H9 (cell line): ENCODE measurements around the gene ATP6V0E1. TPM values are rescaled to one million over a fixed set of nuclear protein-coding genes. Genes with fewer than 3 reads are reported as not detected.

Experiments
- DNase-seq: peaks from one replicate; pipeline ENCODE4 v3.0.0-alpha.2; 2017
- H2AFZ ChIP-seq: one replicate; pipeline ENCODE4 v1.6.1; 2013; ENCODE audit warnings: mild to moderate bottlenecking, low read length, control low read depth, moderate library complexity
- H2AK5ac ChIP-seq: 2 replicates; pipeline ENCODE4 v1.6.1; 2013; ENCODE audit warnings: low read length, control low read depth, mixed read lengths; ENCODE audit not compliant: insufficient read length
- H2BK120ac ChIP-seq: one replicate; pipeline ENCODE4 v1.6.1; 2013; ENCODE audit warnings: low read depth, mild to moderate bottlenecking, low read length, control low read depth, inconsistent platforms; ENCODE audit not compliant: poor library complexity, severe bottlenecking
- H2BK12ac ChIP-seq: 2 replicates; pipeline ENCODE4 v1.6.1; 2013; ENCODE audit warnings: low read length, control low read depth, mixed read lengths, low read depth; ENCODE audit not compliant: insufficient read length
- H2BK15ac ChIP-seq: 2 replicates; pipeline ENCODE4 v1.6.1; 2013; ENCODE audit warnings: low read depth, low read length, control low read depth
- H2BK20ac ChIP-seq: one replicate; pipeline ENCODE4 v1.6.1; 2013; ENCODE audit warnings: low read depth, mild to moderate bottlenecking, low read length, control low read depth, inconsistent platforms; ENCODE audit not compliant: poor library complexity, severe bottlenecking
- H2BK5ac ChIP-seq: 2 replicates; pipeline ENCODE4 v1.6.1; 2013; ENCODE audit warnings: low read length, control low read depth, mixed read lengths; ENCODE audit not compliant: insufficient read length
- H3K14ac ChIP-seq: 2 replicates; pipeline ENCODE4 v1.6.1; 2013; ENCODE audit warnings: low read length, control low read depth; ENCODE audit not compliant: insufficient read depth
- H3K18ac ChIP-seq: 2 replicates; pipeline ENCODE4 v1.6.1; 2013; ENCODE audit warnings: low read depth, mild to moderate bottlenecking, mixed read lengths, low read length, control low read depth; ENCODE audit not compliant: insufficient read length
- H3K23ac ChIP-seq: 2 replicates; pipeline ENCODE4 v1.6.1; 2013; ENCODE audit warnings: low read length, control low read depth, mixed read lengths, low read depth; ENCODE audit not compliant: insufficient read length
- H3K23me2 ChIP-seq: 2 replicates; pipeline ENCODE4 v1.6.1; 2013; ENCODE audit warnings: low read depth, mild to moderate bottlenecking, mixed read lengths, low read length, control low read depth; ENCODE audit not compliant: insufficient read length, poor library complexity, severe bottlenecking
- H3K27ac ChIP-seq: 2 replicates; pipeline ENCODE4 v1.5.1; 2013; ENCODE audit warnings: low read length, control low read depth, mixed read lengths, low read depth; ENCODE audit not compliant: insufficient read length
- H3K27me3 ChIP-seq: 2 replicates; pipeline ENCODE4 v1.6.1; 2013; ENCODE audit warnings: low read length, control low read depth, inconsistent platforms; ENCODE audit not compliant: insufficient read depth
- H3K4ac ChIP-seq: 2 replicates; pipeline ENCODE4 v1.6.1; 2013; ENCODE audit warnings: low read depth, mild to moderate bottlenecking, control low read depth, inconsistent platforms, low read length, moderate library complexity
- H3K4me1 ChIP-seq: 2 replicates; pipeline ENCODE4 v1.6.1; 2013; ENCODE audit warnings: low read length, control low read depth, inconsistent platforms; ENCODE audit not compliant: insufficient read depth
- H3K4me2 ChIP-seq: 2 replicates; pipeline ENCODE4 v1.6.1; 2013; ENCODE audit warnings: low read length, control low read depth, mixed read lengths; ENCODE audit not compliant: insufficient read length, insufficient read depth
- H3K56ac ChIP-seq: 2 replicates; pipeline ENCODE4 v1.6.1; 2013; ENCODE audit warnings: low read depth, mild to moderate bottlenecking, mixed read lengths, low read length, control low read depth; ENCODE audit not compliant: insufficient read length
- H3K79me1 ChIP-seq: 2 replicates; pipeline ENCODE4 v1.6.1; 2013; ENCODE audit warnings: low read depth, mild to moderate bottlenecking, moderate library complexity, low read length, control low read depth, inconsistent platforms; ENCODE audit not compliant: insufficient read depth, poor library complexity, severe bottlenecking
- H3K79me2 ChIP-seq: 2 replicates; pipeline ENCODE4 v1.6.1; 2013; ENCODE audit warnings: low read length, control low read depth, inconsistent platforms; ENCODE audit not compliant: insufficient read depth
- H3K9ac ChIP-seq: 2 replicates; pipeline ENCODE4 v1.6.1; 2013; ENCODE audit warnings: low read length, control low read depth, mixed read lengths; ENCODE audit not compliant: insufficient read length; ENCODE audit errors: extremely low read depth
- H3K9me3 ChIP-seq: one replicate; pipeline ENCODE4 v1.6.1; 2013; ENCODE audit warnings: low read depth, low read length, inconsistent platforms; ENCODE audit not compliant: control insufficient read depth
- H3T11ph ChIP-seq: one replicate; pipeline ENCODE4 v1.6.1; 2013; ENCODE audit warnings: mild to moderate bottlenecking, low read length, control low read depth, inconsistent platforms
- H4K20me1 ChIP-seq: one replicate; pipeline ENCODE4 v1.6.1; 2013; ENCODE audit not compliant: control insufficient read depth, insufficient read length, insufficient read depth
- H4K5ac ChIP-seq: 2 replicates; pipeline ENCODE4 v1.6.1; 2013; ENCODE audit warnings: low read depth, mild to moderate bottlenecking, mixed read lengths, low read length, control low read depth; ENCODE audit not compliant: insufficient read length
- H4K8ac ChIP-seq: replicated peaks from 2 replicates; pipeline ENCODE4 v1.6.1; 2013; ENCODE audit warnings: low read length, control low read depth, mixed read lengths, low read depth; ENCODE audit not compliant: insufficient read length
- H4K91ac ChIP-seq: 2 replicates; pipeline ENCODE4 v1.6.1; 2013; ENCODE audit warnings: low read depth, mild to moderate bottlenecking, moderate library complexity, mixed read lengths, low read length, control low read depth; ENCODE audit not compliant: insufficient read length
- H3K27ac Mint-ChIP-seq, 3 experiments: 2 replicates in 2 of 3; 3 replicates in 1 of 3; pipeline ENCODE4 v1.8.0; 2020 to 2021; ENCODE audit warnings: mixed read lengths in 3 of 3, mild to moderate bottlenecking in 1 of 3, moderate library complexity in 1 of 3
- H3K27me3 Mint-ChIP-seq: 2 replicates; pipeline ENCODE4 v1.8.0; 2021; ENCODE audit warnings: low read depth, mild to moderate bottlenecking, moderate library complexity, mixed read lengths
- H3K36me3 Mint-ChIP-seq, 3 experiments: 2 replicates in 2 of 3; 3 replicates in 1 of 3; pipeline ENCODE4 v1.8.0; 2020 to 2021; ENCODE audit warnings: low read depth in 3 of 3, mixed read lengths in 3 of 3; ENCODE audit not compliant: insufficient read depth in 1 of 3
- H3K4me1 Mint-ChIP-seq, 2 experiments: 2 replicates each; pipeline ENCODE4 v1.8.0; 2020; ENCODE audit warnings: mixed read lengths in 2 of 2
- H3K4me3 Mint-ChIP-seq, 2 experiments: 2 replicates in 1 of 2; 3 replicates in 1 of 2; pipeline ENCODE4 v1.8.0; 2020 to 2021; ENCODE audit warnings: mild to moderate bottlenecking in 2 of 2, mixed read lengths in 2 of 2, moderate library complexity in 1 of 2
- H3K9me3 Mint-ChIP-seq, 2 experiments: 2 replicates in 1 of 2; 3 replicates in 1 of 2; pipeline ENCODE4 v1.8.0; 2020; ENCODE audit warnings: mild to moderate bottlenecking in 2 of 2, mixed read lengths in 2 of 2, moderate library complexity in 1 of 2
- CTCF ChIP-seq: fragments of 200-600 bp; sonication (generic); conservative IDR thresholded peaks from 3 replicates; pipeline ENCODE4 v1.8.0; 2021; ENCODE audit warnings: antibody characterized with exemption, mild to moderate bottlenecking
- WGBS: extraction: QIAGEN DNeasy Blood & Tissue Kit; methylation state at CpG from one replicate; pipeline ENCODE4 v1.1.7; 2013; ENCODE audit warnings: missing lambda C conversion rate, low lambda C conversion rate, mixed read lengths; ENCODE audit not compliant: insufficient read length; ENCODE audit errors: extremely low coverage; 5-methylcytosine and 5-hydroxymethylcytosine counted together
- total RNA-seq: library from RNA; stranded (reverse); gene quantifications from 2 replicates; pipeline ENCODE4 v1.2.1, GENCODE V29; 2021

The ATP6V0E1 gene
- total RNA-seq, 1 experiment from 2014 or later, result 101 TPM

- Histone ChIP-seq H4K8ac (no peak overlapping the region), H3T11ph (no peak overlapping the region), H3K79me2 (no peaks in the 10 kb centered on the region; the same call in 1 of the 2 replicates), H4K20me1 (no peaks in the 10 kb centered on the region), H3K14ac (no peak overlapping the region), H2AFZ (no peak overlapping the region), H2BK5ac (no peak overlapping the region), H3K9ac (no peak overlapping the region), H3K4me2 (no peak overlapping the region), H2AK5ac (no peak overlapping the region), H2BK15ac (no peak overlapping the region), H3K79me1 (no peaks in the 10 kb centered on the region), H3K23ac (no peak overlapping the region), H3K27ac (no peak overlapping the region), H3K56ac (no peak overlapping the region), H3K27me3 (no peaks in the 10 kb centered on the region), H3K4ac (no peak overlapping the region), H2BK12ac (no peak overlapping the region), H4K5ac (no peak overlapping the region), H2BK120ac (no peak overlapping the region), H3K23me2 (no peaks in the 10 kb centered on the region), H3K4me1 (no peaks in the 10 kb centered on the region), H2BK20ac (no peak overlapping the region), H4K91ac (no peak overlapping the region), H3K18ac (no peak overlapping the region), H3K9me3 (no peaks in the 10 kb centered on the region)
- H3K36me3 Mint-ChIP-seq, result peaks cover 0 to 3% (median 0%) of the 10 kb centered on the region in 3 experiments; a peak in 1 of 7 replicates
- no peaks in the 10 kb centered on the region for H3K9me3 Mint-ChIP-seq
- peak overlapping the region in 1 of 3 experiments; percentile 46; a peak in 1 of 7 replicates for H3K27ac Mint-ChIP-seq
- no peak for TF ChIP-seq CTCF
- no peaks in the 10 kb centered on the region for H3K27me3 Mint-ChIP-seq
- DNase-seq, result no peak
- no peak overlapping the region for H3K4me3 Mint-ChIP-seq
- no CpG with 5 or more reads among the region's 2 CpGs for WGBS
- H3K4me1 Mint-ChIP-seq, result peaks cover 13 to 20% of the 10 kb centered on the region in 2 experiments; a peak in 3 of 4 replicates
Measured at GRCh38 chr5:173004013-173004412, 20.4 kb downstream of the ATP6V0E1 start.
